ENCODE results near the gene RPS21. TPM values are rescaled to one million over a fixed set of nuclear protein-coding genes. Genes with fewer than 3 reads are reported as not detected.

Gene RPS21
- total and polyA plus RNA-seq, 4 donors, result 965 to 6,824 (median 2,761) TPM

GRCh38 chr20:62407221-62407992 is 20.5 kb downstream of the RPS21 start, which contains the start of gene CABLES2:
Gene CABLES2, minus strand, starts transcription at chr20:62407285. Its CDS starts 9 bp downstream, at chr20:62407276.
- Histone ChIP-seq H3K9me3 (ENCODE audit: control insufficient read depth, low read length) (no peaks in the 10 kb centered on the region), H3K4me1 (ENCODE audit: control insufficient read depth in 1 of 2, insufficient read depth in 2 of 2, low read length in 2 of 2) (no peaks in the 10 kb centered on the region), H3K4me3 (ENCODE audit: low read length in 2 of 2) (peak within 1 kb of the TSS; percentile 63 to 84), H3K27me3 (ENCODE audit: control insufficient read depth in 1 of 2, insufficient read depth in 2 of 2, low read length in 1 of 2) (no peaks in the 10 kb centered on the region), H3K27ac (ENCODE audit: low read depth in 1 of 2, low read length in 2 of 2) (no peak within 1 kb of the TSS), H3K36me3 (ENCODE audit: control insufficient read depth in 1 of 2, insufficient read depth in 2 of 2, low read length in 1 of 2) (no peaks in the 10 kb centered on the region)
- intact Hi-C loops (cut with DNase I), result loop anchor here in 1 of 2 donors (10.0 kb wide), 1 partner anchor 217 kb away; no protein-coding TSS in a partner anchor
- 6 to 10% methylated on average over 46 to 73 of the region's 73 CpGs for WGBS, 2 donors
- ATAC-seq (ENCODE audit: low FRiP score), result peak; percentile 94
- DNase-seq, result peak; percentile 96 to 97

- Histone ChIP-seq H3K36me3 (ENCODE audit: control insufficient read depth in 1 of 2, insufficient read depth in 2 of 2, low read length in 1 of 2) (no peaks in the 10 kb centered on the region), H3K27me3 (ENCODE audit: control insufficient read depth in 1 of 2, insufficient read depth in 2 of 2, low read length in 1 of 2) (no peaks in the 10 kb centered on the region), H3K4me1 (ENCODE audit: control insufficient read depth in 1 of 2, insufficient read depth in 2 of 2, low read length in 2 of 2) (no peaks in the 10 kb centered on the region), H3K27ac (ENCODE audit: low read depth in 1 of 2, low read length in 2 of 2) (no peak overlapping the region), H3K9me3 (ENCODE audit: control insufficient read depth, low read length) (no peaks in the 10 kb centered on the region), H3K4me3 (ENCODE audit: low read length in 2 of 2) (no peak overlapping the region)
- 95 to 96% methylated on average over 15 of the region's 15 CpGs for WGBS, 2 donors
- ATAC-seq (ENCODE audit: low FRiP score), result no peak
- intact Hi-C loops (cut with DNase I), result loop anchor here in 1 of 2 donors (10.0 kb wide), 1 partner anchor 217 kb away; no protein-coding TSS in a partner anchor
- no peak for DNase-seq
Measured at GRCh38 chr20:62408055-62408454, 21.2 kb downstream of the RPS21 start.

- intact Hi-C loops (cut with DNase I), result loop anchor here in 1 of 2 donors (10.0 kb wide), 1 partner anchor 216 kb away; no protein-coding TSS in a partner anchor
Measured at GRCh38 chr20:62408640-62409039, 21.7 kb downstream of the RPS21 start.

GRCh38 chr20:62409086-62409853 is 22.4 kb downstream of the RPS21 start:
- no peak overlapping the region for H3K4me3 ChIP-seq (ENCODE audit: low read length in 2 of 2)
- ATAC-seq (ENCODE audit: low FRiP score) (no peak), DNase-seq (no peak)
- no peaks in the 10 kb centered on the region for H3K4me1 ChIP-seq (ENCODE audit: control insufficient read depth in 1 of 2, insufficient read depth in 2 of 2, low read length in 2 of 2)
- intact Hi-C loops (cut with DNase I), result loop anchor here in 1 of 2 donors (10.0 kb wide), 1 partner anchor 216 kb away; no protein-coding TSS in a partner anchor
- no peaks in the 10 kb centered on the region for H3K9me3 ChIP-seq (ENCODE audit: control insufficient read depth, low read length)
- no peaks in the 10 kb centered on the region for H3K27me3 ChIP-seq (ENCODE audit: control insufficient read depth in 1 of 2, insufficient read depth in 2 of 2, low read length in 1 of 2)
- no peak overlapping the region for H3K27ac ChIP-seq (ENCODE audit: low read depth in 1 of 2, low read length in 2 of 2)
- 90% methylated on average over 12 of the region's 12 CpGs for WGBS, 2 donors
- H3K36me3 ChIP-seq (ENCODE audit: control insufficient read depth in 1 of 2, insufficient read depth in 2 of 2, low read length in 1 of 2), result no peaks in the 10 kb centered on the region

More at GRCh38 chr20:62408640-62409039, 21.7 kb downstream of the RPS21 start:
- DNase-seq (no peak), ATAC-seq (ENCODE audit: low FRiP score) (no peak)
- Histone ChIP-seq H3K9me3 (ENCODE audit: control insufficient read depth, low read length) (no peaks in the 10 kb centered on the region), H3K4me3 (ENCODE audit: low read length in 2 of 2) (no peak overlapping the region), H3K4me1 (ENCODE audit: control insufficient read depth in 1 of 2, insufficient read depth in 2 of 2, low read length in 2 of 2) (no peaks in the 10 kb centered on the region), H3K27ac (ENCODE audit: low read depth in 1 of 2, low read length in 2 of 2) (no peak overlapping the region), H3K27me3 (ENCODE audit: control insufficient read depth in 1 of 2, insufficient read depth in 2 of 2, low read length in 1 of 2) (no peaks in the 10 kb centered on the region), H3K36me3 (ENCODE audit: control insufficient read depth in 1 of 2, insufficient read depth in 2 of 2, low read length in 1 of 2) (no peaks in the 10 kb centered on the region)
- 94 to 98% methylated on average over 12 of the region's 12 CpGs for WGBS, 2 donors

DNA sequence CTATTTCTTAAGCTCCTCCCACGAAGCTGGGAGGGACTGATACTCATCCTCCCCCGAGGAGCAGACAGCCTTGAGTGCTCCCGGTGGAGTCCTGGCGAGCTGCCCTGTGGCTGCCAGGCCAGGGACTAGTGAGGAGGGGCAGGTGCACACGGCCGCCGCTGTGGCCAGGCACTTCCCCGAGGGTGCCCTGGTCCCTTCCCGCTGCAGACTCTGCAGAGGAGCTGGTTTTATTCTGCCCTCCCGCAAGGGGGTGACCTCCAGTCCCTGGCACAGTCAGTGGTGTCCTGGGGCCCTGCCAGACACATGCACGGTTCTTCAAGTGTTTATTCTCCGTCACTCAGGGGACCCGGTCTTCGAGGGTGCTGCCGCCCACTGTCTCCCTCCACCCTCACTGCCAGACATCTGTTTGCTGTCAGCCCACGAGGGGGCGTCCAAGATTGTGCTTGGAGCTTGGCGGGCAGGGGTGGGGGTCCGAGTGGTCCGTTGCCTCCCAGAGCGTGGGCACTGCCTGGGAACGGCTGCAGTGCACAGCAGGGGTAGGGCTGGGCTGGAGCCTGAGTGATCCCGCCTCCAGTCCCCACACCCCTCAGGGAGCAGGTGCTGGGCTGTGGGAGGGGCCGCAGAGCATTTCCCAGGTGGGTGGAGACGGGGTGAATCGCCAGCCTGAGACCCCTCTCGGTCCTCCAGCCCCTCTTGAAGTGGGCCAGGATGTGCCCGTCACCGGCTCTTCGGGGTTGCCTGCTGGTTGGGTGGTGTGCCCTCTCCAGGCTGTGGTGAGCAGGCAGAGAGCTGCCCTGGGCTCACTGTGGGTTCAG is 23.2 kb downstream of the RPS21 start:
- 6 to 10% methylated on average over 30 of the region's 30 CpGs for WGBS, 2 donors
- intact Hi-C loops (cut with DNase I), result loop anchor here in 1 of 2 donors (10.0 kb wide), 1 partner anchor 215 kb away; no protein-coding TSS in a partner anchor
- no peak for ATAC-seq (ENCODE audit: low FRiP score)
- Histone ChIP-seq H3K4me3 (ENCODE audit: low read length in 2 of 2) (no peak overlapping the region), H3K27me3 (ENCODE audit: control insufficient read depth in 1 of 2, insufficient read depth in 2 of 2, low read length in 1 of 2) (no peaks in the 10 kb centered on the region), H3K27ac (ENCODE audit: low read depth in 1 of 2, low read length in 2 of 2) (no peak overlapping the region), H3K9me3 (ENCODE audit: control insufficient read depth, low read length) (no peaks in the 10 kb centered on the region), H3K36me3 (ENCODE audit: control insufficient read depth in 1 of 2, insufficient read depth in 2 of 2, low read length in 1 of 2) (no peaks in the 10 kb centered on the region), H3K4me1 (ENCODE audit: control insufficient read depth in 1 of 2, insufficient read depth in 2 of 2, low read length in 2 of 2) (no peaks in the 10 kb centered on the region)
- DNase-seq, result no peak

- ATAC-seq (ENCODE audit: low FRiP score), result no peak
- intact Hi-C loops (cut with DNase I), result no loop called here
- Histone ChIP-seq H3K27ac (ENCODE audit: low read depth in 1 of 2, low read length in 2 of 2) (no peak overlapping the region), H3K9me3 (ENCODE audit: control insufficient read depth, low read length) (no peaks in the 10 kb centered on the region), H3K4me1 (ENCODE audit: control insufficient read depth in 1 of 2, insufficient read depth in 2 of 2, low read length in 2 of 2) (no peaks in the 10 kb centered on the region), H3K27me3 (ENCODE audit: control insufficient read depth in 1 of 2, insufficient read depth in 2 of 2, low read length in 1 of 2) (no peaks in the 10 kb centered on the region), H3K36me3 (ENCODE audit: control insufficient read depth in 1 of 2, insufficient read depth in 2 of 2, low read length in 1 of 2) (no peaks in the 10 kb centered on the region), H3K4me3 (ENCODE audit: low read length in 2 of 2) (no peak overlapping the region)
- no peak for DNase-seq
- WGBS, 2 donors, result 87 to 89% methylated on average over 19 of the region's 19 CpGs
Measured at GRCh38 chr20:62410746-62411478, 24.0 kb downstream of the RPS21 start.

GRCh38 chr20:62411479-62412193 is 24.7 kb downstream of the RPS21 start:
- H3K36me3 ChIP-seq (ENCODE audit: control insufficient read depth in 1 of 2, insufficient read depth in 2 of 2, low read length in 1 of 2), result no peaks in the 10 kb centered on the region
- H3K27ac ChIP-seq (ENCODE audit: low read depth in 1 of 2, low read length in 2 of 2), result no peak overlapping the region
- H3K4me1 ChIP-seq (ENCODE audit: control insufficient read depth in 1 of 2, insufficient read depth in 2 of 2, low read length in 2 of 2), result no peaks in the 10 kb centered on the region
- ATAC-seq (ENCODE audit: low FRiP score) (no peak), DNase-seq (no peak)
- H3K27me3 ChIP-seq (ENCODE audit: control insufficient read depth in 1 of 2, insufficient read depth in 2 of 2, low read length in 1 of 2), result no peaks in the 10 kb centered on the region
- intact Hi-C loops (cut with DNase I), result no loop called here
- 88 to 89% methylated on average over 24 of the region's 24 CpGs for WGBS, 2 donors
- H3K4me3 ChIP-seq (ENCODE audit: low read length in 2 of 2), result no peak overlapping the region
- no peaks in the 10 kb centered on the region for H3K9me3 ChIP-seq (ENCODE audit: control insufficient read depth, low read length)
